HG02840 (cell line): Measurements from ENCODE around the gene HDGFL3.
"Not testable (repeated sequence)": the region's sequence is repeated elsewhere in the genome, so short reads cannot be mapped to it uniquely, and the experiment has no call there.

ENCODE experiments used
- ATAC-seq: cut with Tn5 transposase; IDR thresholded peaks from one replicate; pipeline ENCODE4 v1.9.1; 2021; ENCODE audit warnings: mild to moderate bottlenecking, moderate library complexity, moderate number of reproducible peaks; ENCODE audit not compliant: unreplicated experiment, low FRiP score

The HDGFL3 gene

GRCh38 chr15:83198476-83198875, 9.1 kb downstream of the HDGFL3 start:
- ATAC-seq, result no peak

GRCh38 chr15:83194528-83194927, 13.1 kb downstream of the HDGFL3 start:
- ATAC-seq, result no peak

GRCh38 chr15:83193721-83194120, 13.9 kb downstream of the HDGFL3 start:
- no peak for ATAC-seq

DNA sequence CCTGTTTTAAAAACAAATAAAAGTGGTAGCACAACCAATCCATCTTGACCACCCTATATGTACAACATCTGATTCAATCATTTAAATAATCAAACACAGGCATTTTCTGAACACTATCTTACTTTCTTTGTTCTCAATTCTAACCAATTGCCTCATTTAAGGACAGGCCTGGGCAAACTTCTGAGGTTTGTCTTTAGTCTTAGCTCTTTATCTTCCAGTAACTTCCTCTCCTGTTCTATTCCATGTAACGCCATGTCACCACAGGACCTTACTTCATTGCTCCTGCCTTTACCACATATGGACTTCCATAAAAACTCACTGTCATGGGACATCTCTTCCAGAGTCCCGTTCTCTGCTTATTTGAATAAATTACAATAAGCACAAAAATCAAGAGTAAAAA, 14.9 kb downstream of the HDGFL3 start:
- no peak for ATAC-seq

DNA sequence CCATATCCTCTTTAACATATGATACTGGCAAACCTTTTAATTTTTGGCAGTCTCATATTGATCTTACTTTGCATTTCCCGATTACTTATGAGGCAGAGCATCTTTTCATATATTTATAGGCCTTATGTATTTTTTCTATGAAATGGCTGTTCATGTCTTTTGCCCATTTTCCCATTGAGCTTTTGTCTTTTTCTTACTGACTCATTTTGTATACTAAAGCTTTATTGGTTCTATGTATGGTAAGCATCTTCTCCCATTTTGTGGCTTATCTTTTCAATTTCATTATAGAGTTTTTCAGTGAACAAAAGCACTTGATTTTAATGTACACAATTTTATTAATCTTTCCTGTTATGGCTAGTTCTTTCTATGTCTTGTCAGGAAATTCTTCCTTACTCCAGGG, 17.2 kb downstream of the HDGFL3 start:
- no peak for ATAC-seq

DNA sequence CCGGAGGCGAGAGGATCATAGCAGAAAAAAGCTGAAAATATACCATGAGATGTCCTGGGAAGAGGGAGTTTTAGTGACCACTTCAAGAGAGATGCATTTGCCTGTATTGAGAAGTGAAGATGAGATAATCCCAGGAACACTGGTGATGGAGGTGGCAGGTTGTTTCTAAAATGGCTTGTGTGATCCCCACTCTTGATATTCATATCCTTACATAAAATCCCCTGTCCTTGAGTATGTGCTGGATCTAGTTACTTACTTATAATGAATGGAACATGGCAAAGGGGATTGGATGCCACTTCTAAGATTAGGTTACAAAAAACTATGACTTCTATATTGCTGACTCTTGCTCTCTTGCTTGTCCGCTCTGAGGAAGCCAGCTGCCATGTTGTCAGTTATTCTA, 22.1 kb downstream of the HDGFL3 start:
- ATAC-seq, result no peak

DNA sequence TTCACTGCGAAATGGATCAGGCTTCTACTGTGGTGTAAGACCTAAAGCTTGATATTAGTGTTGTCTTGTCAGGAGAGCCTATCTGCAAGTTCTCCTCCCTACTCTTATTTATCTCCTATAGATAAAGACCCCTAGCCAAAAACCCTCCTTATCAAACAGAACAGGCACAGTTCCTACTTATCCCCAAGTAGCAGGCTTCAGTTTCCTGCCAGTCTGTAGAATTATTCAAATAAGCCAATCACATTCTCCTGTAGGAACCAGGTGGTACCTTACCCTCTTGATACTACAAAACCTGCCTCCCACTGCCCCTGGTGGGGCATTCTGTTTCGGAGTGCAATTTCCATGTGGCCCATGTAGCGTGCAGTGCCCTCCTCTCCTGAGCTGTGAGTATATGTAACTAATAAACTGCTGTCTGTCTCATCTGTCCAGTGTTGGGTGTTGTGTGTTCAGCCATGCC, 28.7 kb downstream of the HDGFL3 start:
- ATAC-seq, result no peak

GRCh38 chr15:83178390-83178789, 29.2 kb downstream of the HDGFL3 start:
- ATAC-seq, result no peak

DNA sequence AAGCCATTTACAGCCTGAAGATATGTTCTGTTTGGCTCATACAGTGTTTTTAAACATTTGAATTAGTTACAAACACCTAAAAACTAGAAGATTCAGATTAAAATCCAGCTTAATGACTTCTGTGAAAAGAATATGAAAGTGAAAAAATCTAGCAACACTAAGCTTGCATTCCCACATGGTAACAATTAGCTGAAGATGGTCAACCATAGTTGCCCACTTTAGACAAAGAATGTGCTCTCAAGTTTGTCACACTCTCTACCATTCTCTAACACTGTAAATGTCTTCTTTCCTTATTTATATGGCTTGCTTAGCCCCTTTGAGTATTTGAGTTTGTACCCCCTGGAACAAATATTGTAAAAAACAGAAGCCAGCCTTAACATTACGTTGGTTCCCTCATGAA, 32.7 kb downstream of the HDGFL3 start:
- ATAC-seq, result no peak

GRCh38 chr15:83170474-83171165, 37.0 kb downstream of the HDGFL3 start:
- no peak for ATAC-seq

DNA sequence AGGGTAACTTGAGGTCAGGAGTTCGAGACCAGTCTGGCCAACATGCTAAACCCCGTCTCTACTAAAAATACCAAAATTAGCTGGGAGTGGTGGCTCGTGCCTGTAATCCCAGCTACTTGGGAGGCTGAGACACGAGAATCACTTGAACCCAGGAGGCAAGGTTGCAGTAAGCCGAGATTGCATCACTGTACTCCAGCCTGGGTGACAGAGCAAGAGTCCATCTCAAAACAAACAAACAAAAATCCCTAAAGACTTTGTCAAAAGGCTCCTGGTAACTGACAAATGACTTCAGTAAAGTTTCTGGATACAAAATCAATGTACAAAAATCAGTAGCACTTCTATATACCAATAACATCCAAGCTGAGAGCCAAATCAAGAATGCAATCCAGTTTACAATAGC, 38.0 kb downstream of the HDGFL3 start:
- ATAC-seq, result not testable (repeated sequence)

DNA sequence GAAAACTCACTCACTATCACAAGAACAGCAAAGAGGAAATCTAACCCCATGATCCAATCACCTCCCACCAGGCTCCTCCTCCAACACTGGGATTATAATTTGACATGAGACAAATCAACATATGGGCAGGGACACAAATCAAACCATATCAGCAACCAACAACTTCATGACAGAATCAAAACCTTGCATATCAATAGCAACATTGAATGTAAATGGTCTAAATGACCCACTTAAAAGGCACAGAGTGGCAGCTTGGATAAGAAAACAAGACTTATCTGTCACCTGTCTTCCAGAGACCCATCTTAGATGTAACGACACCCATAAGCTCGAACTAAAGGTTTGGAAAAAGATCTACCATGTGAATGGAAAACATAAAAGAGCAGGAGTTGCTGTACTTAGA, 40.8 kb downstream of the HDGFL3 start:
- ATAC-seq, result no peak

GRCh38 chr15:83166218-83166617, 41.4 kb downstream of the HDGFL3 start:
- ATAC-seq, result no peak

DNA sequence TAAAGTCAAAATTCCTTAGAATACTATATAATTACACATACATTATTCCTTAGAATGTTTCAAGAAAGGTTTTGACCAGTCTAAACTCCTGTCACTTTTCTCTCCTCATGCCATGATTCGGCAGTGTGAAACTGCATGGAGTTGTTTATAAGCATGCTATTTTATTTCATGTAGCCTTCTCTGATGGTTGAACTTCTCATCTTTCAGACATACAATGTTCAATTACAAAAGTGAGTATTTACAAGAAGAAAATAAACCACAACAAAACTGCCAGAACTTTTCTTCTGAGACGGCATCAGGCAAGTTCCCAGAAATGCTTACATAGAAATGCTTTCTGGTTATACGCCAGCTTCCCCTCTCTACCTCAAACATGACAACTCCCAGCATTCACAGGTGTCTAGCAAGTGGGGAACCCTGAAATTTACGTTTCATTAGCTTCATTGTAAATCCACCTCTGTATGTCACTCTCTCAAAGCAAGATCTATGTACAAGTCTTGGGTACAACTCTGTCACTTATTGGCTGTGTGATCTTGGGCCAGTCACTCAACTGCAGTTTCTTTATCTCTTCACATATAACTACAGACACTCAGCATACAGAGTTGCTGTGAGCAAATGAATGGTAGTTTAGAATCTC, 42.7 kb downstream of the HDGFL3 start:
- no peak for ATAC-seq

GRCh38 chr15:83164111-83164770, 43.4 kb downstream of the HDGFL3 start:
- ATAC-seq, result no peak

GRCh38 chr15:83163032-83163431, 44.6 kb downstream of the HDGFL3 start:
- no peak for ATAC-seq

GRCh38 chr15:83160741-83161140, 46.9 kb downstream of the HDGFL3 start:
- ATAC-seq, result no peak

DNA sequence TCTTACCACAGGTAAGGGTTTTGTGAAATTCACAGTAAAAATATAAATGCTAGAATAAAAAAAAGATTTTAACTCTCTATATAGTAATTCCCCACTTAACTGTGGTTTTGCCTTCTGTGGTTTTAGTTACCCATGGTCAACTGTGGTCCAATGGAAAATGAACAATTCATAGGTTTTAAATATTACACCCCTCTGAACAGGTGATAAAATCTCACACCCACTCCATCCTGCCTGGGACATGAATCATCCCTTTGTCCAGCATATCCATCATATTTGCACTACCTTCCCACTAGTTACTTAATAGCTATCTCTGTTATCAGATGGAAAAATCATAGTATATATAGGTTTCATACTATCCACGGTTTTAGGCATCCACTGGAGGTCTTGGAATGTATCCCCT, 49.2 kb downstream of the HDGFL3 start:
- no peak for ATAC-seq

DNA sequence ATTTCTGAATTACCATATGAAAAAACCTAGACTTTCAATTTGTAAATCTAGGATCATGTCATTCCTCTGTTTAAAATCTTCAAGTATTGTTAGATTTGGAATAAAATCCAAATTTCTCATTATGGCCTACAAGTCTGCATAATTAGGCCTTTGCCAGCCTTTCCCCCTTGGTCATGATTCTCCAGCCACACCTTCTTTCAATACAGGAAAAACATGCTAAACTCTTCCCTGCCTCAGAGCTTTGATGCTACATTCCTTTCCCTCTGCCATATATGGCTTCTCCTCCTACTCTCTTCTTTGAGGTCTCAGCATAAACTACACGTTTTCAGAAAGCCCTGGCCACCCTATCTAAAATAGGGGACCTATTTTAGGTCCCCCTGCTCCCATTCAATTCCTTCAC, 51.7 kb downstream of the HDGFL3 start:
- ATAC-seq, result no peak

- ATAC-seq, result no peak
Measured at GRCh38 chr15:83153288-83153687, 54.3 kb downstream of the HDGFL3 start.

- no peak for ATAC-seq
Measured at GRCh38 chr15:83144771-83145170, 62.9 kb downstream of the HDGFL3 start.

GRCh38 chr15:83142151-83142550, 65.5 kb downstream of the HDGFL3 start:
- not testable (repeated sequence) for ATAC-seq
